ENCODE results near the gene PTPRF. TPM values are rescaled to one million over a fixed set of nuclear protein-coding genes. Genes with fewer than 3 reads are reported as not detected.
A peak's percentile ranks its signal among the peaks of the same experiment; 100 is the strongest.

Gene PTPRF
- total RNA-seq, 4 donors from 2014 or later: 104 to 243 (median 112) TPM

- intact Hi-C loops (cut with DNase I): no loop called here
- H3K4me3 ChIP-seq: no peak overlapping the region
- WGBS, 2 donors: 86 to 95% methylated on average over 4 to 8 of the region's 8 CpGs
- H3K4me1 ChIP-seq: no peaks in the 10 kb centered on the region
- peaks cover 0 to 6% (median 0%) of the 10 kb centered on the region in 4 donors for H3K27me3 ChIP-seq
- H3K9me3 ChIP-seq: no peaks in the 10 kb centered on the region
- no peaks in the 10 kb centered on the region for H3K36me3 ChIP-seq
- no peak for TF ChIP-seq POLR2A (IDR thresholded peaks at IDR 0.05)
- no peak for TF ChIP-seq CTCF (IDR thresholded peaks at IDR 0.05)
- H3K27ac ChIP-seq: no peak overlapping the region
- no peak for DNase-seq
Measured at GRCh38 chr1:43503534-43503933, 27.1 kb upstream of the PTPRF start.

GRCh38 chr1:43505077-43505780 lies 25.5 kb upstream of the PTPRF start:
- Histone ChIP-seq H3K4me3 (no peak overlapping the region), H3K27ac (no peak overlapping the region), H3K36me3 (no peaks in the 10 kb centered on the region), H3K4me1 (peaks cover 0 to 14% (median 0%) of the 10 kb centered on the region in 3 donors), H3K27me3 (peaks cover 0 to 6% (median 0%) of the 10 kb centered on the region in 4 donors), H3K9me3 (no peaks in the 10 kb centered on the region)
- intact Hi-C loops (cut with DNase I): no loop called here
- 82 to 83% methylated on average over 10 of the region's 10 CpGs for WGBS, 2 donors
- no peak for DNase-seq
- TF ChIP-seq POLR2A (IDR thresholded peaks at IDR 0.05): no peak

GRCh38 chr1:43506233-43506632 lies 24.4 kb upstream of the PTPRF start:
- peaks cover 0 to 18% (median 0%) of the 10 kb centered on the region in 3 donors for H3K4me1 ChIP-seq
- TF ChIP-seq POLR2A (IDR thresholded peaks at IDR 0.05): no peak
- TF ChIP-seq CTCF (IDR thresholded peaks at IDR 0.05): no peak
- no peaks in the 10 kb centered on the region for H3K9me3 ChIP-seq
- WGBS, 2 donors: 51 to 65% methylated on average over 5 to 6 of the region's 6 CpGs
- DNase-seq: no peak
- H3K4me3 ChIP-seq: no peak overlapping the region
- H3K27ac ChIP-seq: no peak overlapping the region
- intact Hi-C loops (cut with DNase I): no loop called here
- H3K27me3 ChIP-seq: peaks cover 0 to 6% (median 0%) of the 10 kb centered on the region in 4 donors
- no peaks in the 10 kb centered on the region for H3K36me3 ChIP-seq

- no peaks in the 10 kb centered on the region for H3K36me3 ChIP-seq
- peaks cover 0 to 6% (median 0%) of the 10 kb centered on the region in 4 donors for H3K27me3 ChIP-seq
- no peaks in the 10 kb centered on the region for H3K9me3 ChIP-seq
- WGBS, 2 donors: 64 to 85% methylated on average over 4 of the region's 5 CpGs
- no peak for DNase-seq
- H3K4me3 ChIP-seq: no peak overlapping the region
- peaks cover 0 to 18% (median 0%) of the 10 kb centered on the region in 3 donors for H3K4me1 ChIP-seq
- intact Hi-C loops (cut with DNase I): no loop called here
- TF ChIP-seq POLR2A (IDR thresholded peaks at IDR 0.05) (no peak), CTCF (IDR thresholded peaks at IDR 0.05) (no peak)
- no peak overlapping the region for H3K27ac ChIP-seq
Measured at GRCh38 chr1:43507296-43508295, 23.1 kb upstream of the PTPRF start.

- Histone ChIP-seq H3K9me3 (no peaks in the 10 kb centered on the region), H3K4me1 (peaks cover 0 to 18% (median 0%) of the 10 kb centered on the region in 3 donors), H3K36me3 (no peaks in the 10 kb centered on the region), H3K27me3 (peaks cover 0 to 6% (median 0%) of the 10 kb centered on the region in 4 donors), H3K4me3 (no peak overlapping the region), H3K27ac (peak overlapping the region in 1 of 4 donors; percentile 75)
- intact Hi-C loops (cut with DNase I): no loop called here
- DNase-seq: no peak
- WGBS, 2 donors: 59 to 66% methylated on average over 4 of the region's 4 CpGs
- TF ChIP-seq CTCF (IDR thresholded peaks at IDR 0.05): no peak
- no peak for TF ChIP-seq POLR2A (IDR thresholded peaks at IDR 0.05)
Measured at GRCh38 chr1:43509007-43509739, 21.5 kb upstream of the PTPRF start.

All from esophagus squamous epithelium (tissue), 5 donors.